HG03135 (cell line): ENCODE results near the gene RABGAP1L.
A peak's percentile ranks its signal among the peaks of the same experiment; 100 is the strongest.
"Not testable (repeated sequence)": the region's sequence is repeated elsewhere in the genome, so short reads cannot be mapped to it uniquely, and the experiment has no call there.

Experiments
- ATAC-seq: cut with Tn5 transposase; IDR thresholded peaks from one replicate; pipeline ENCODE4 v1.9.1; 2021; ENCODE audit warnings: mild to moderate bottlenecking, moderate library complexity; ENCODE audit not compliant: unreplicated experiment

RABGAP1L gene

DNA sequence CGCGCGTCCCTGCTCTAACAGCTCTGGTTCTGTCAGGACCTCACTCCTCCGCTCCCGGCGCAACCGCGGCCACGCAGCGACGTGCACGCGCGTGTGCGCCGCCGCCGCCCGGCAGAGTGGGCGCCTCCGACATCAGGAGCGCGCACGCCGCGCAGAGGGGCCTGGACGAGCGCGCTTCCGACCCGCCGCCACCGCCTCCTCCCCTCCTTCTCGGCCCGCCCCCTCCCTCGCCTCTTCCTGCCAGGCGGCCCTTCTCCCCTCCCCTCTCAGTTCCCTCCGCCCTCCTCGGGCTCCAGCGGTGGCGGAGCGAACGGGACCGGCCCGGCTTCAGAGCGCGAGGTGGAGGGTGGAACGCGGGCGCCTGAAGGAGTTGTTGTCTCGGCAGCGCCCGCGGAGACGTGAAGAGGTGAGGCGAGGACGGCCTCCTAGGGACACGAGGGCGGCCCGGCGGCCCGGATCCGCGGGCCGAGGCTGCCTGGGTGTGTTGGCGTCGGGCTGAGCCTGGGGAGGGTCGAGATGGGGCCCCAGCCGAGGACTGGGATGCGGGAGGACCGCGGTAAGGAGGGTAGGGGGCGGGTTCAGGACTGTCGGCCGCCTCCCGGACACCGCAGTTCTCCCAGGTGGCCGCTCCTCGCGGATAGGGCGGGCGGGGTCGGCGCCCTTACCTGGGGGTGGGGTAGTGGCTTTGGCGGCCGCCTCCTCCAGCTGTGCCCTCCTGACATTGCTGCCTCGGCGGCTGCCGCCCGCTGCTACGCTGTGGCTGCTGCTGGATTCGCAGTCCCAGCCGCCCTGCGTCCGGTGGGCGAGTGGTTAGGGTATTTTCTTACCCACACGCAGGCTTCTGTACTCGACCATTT, at the start of gene RABGAP1L:
Gene RABGAP1L, plus strand, starts transcription at position 269 of the 857 bp plus-strand sequence.
- peak; percentile 71 for ATAC-seq

DNA sequence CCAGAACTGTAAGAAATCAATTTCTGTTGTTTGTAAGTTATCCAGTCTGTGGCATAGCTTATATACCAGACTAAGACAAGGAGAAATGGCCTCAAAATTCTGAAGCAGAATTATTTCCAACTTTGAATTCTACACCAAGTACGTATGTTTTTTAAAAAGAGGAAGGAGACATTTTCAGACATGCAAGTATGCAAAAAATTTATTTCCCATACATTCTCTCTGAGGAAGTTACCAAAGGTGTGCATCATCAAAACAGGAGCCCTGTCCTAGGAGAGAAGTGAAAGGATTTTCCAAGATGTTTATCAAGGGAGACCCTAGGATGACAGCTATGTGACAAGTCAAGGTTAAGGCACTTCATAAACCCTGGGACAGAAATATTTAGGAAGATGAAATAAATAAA, 49.3 kb upstream of the RABGAP1L start:
- no peak for ATAC-seq

DNA sequence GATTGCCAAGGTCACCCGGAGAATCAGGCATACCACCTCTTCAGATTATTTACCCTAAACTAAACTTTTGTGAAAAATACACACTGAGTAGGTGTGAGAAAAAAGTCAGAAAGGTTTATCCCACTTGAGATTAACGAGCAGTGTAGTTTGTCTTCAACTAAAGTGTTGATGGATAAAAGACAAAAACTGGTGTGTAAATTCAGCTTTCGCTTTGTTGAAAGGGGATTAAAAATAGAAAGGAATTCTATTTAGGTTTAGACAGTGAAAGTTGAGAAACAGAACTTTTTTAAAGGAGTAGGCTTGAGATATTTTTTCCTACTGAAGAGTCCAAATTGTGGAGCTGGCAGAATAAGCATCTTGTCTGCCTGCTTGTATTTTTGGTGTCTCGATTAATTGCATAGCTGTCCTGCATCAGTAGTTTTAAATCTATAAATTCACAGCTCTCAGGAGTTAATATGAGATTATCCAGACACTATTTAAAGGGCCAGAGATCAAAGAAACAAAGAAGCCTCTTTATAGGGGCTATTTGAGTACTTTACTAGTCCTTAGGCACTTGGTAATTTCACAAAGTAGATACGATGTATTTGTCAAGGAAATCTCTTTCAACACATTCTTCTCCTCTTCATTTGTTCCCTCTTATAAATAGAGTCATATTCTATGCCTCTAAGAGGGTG, 46.7 kb upstream of the RABGAP1L start:
- no peak for ATAC-seq

DNA sequence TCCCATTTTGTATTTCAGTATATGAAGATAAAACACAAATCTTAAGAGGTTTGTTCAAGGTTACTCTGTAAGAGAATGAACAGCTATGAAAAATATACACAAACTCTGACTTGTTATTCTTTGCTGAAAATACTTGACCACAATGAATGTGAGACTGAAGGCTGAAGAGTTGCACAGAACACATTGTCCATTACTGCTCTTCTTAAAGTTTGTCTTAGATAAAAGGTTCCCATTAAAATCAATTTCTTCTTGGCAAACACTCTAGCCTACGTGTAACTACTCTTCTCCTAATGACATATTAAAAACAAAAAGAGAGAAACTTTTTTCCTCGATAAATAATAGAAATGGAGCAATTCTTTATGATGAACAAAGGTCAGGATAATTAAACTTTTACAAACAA, 45.2 kb upstream of the RABGAP1L start:
- no peak for ATAC-seq

DNA sequence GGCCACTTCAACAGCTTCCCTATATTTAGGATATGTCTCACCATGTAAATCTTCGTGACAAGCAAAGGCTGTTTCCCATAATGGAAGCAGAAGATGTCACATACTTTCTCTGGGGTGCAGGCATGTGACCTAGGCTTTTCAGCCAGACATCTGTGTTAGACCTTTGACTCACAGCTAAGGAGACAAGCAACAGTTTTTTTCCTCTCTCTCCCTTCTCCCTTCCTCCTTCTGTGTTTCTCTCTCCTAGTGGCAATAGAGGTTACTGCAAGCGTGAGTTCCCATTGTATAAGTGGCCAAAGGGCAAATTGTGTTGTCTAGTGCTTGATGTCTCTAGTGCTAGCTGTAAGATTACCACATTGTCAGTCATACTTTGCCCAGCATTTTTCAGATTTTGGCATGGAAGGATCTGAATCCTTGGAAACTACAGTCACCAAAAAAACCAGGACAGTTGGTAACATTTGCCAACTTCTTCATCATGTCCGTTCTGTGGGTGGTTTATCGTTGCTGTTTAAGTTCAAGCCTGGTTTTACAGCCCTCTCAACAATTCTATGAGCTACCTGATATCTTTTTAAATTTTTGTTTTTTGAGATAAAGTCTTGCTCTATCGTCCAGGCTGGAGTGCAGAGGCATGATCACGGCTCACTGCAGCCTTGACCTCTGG, 44.4 kb upstream of the RABGAP1L start:
- peak; percentile 62 for ATAC-seq

DNA sequence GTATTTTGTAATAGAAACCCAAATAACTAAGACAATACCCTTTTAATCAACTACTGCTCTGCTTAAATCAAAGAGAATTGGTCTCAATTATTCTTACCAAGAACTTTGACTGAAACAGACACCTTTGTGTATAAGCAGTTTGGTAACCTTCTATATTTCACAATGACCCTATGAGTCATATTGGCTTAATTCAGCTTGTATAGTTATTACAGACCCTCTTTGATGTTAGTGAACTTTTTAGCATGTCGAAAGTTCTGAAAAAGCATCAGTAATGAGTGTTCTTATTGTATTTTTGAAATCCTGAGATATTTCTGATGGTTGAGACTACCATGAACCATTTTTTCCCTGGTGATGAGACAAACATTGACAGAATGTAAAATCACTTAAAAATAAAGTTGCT, 43.3 kb upstream of the RABGAP1L start:
- ATAC-seq: no peak

DNA sequence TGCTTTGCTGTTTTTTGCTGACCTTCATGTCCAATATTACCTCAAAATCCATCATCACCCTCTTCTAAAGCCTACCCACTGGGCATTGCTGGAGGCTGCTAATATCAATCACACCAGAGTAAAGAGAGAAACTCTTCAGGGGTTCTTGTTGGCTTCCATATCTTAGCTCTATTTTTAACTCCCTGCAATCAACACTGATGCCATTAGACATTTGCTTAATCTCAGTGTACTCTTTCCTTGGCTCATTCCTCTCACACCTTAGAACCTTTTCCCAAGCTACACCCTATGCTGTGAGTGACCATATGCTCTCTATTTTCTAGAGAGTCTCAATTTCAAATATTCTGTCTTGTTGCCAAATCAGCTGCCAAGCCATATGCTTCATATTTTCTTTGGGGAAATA, 40.6 kb upstream of the RABGAP1L start:
- ATAC-seq: no peak

DNA sequence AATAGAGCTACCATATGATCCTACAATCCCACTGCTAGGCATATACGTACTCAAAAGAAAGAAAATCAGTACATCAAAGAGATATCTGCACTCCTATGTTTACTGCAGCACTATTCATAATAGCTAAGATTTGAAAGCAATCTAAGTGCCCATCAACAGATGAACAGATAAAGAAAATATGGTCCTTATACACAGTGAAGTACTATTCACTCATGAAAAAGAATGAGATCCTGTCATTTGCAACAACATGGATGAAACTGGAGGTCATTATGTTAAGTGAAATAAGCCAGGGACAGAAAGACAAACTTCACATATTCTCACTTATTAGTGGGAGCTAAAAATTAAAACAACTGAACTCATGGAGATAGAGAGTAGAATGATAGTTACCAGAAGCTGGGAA, 37.0 kb upstream of the RABGAP1L start:
- not testable (repeated sequence) for ATAC-seq

DNA sequence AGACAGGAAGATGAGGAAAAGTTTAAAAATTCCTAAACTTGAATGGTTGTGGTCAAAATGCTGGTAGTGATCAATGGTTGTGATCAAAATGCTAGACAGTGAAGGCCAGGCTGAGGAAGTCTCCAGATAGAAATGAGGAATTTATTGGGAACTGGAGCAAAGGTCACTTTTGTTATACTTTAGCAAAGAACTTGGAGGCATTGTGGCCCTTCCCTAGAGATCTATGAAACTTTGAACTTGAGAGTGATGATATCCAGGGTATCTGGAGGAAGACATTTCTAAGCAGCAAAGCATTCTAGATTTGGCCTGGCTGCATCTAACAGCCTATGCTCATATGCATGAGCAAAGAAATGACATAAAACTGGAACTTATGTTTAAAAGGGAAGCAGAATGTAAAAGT, 35.5 kb upstream of the RABGAP1L start:
- no peak for ATAC-seq

DNA sequence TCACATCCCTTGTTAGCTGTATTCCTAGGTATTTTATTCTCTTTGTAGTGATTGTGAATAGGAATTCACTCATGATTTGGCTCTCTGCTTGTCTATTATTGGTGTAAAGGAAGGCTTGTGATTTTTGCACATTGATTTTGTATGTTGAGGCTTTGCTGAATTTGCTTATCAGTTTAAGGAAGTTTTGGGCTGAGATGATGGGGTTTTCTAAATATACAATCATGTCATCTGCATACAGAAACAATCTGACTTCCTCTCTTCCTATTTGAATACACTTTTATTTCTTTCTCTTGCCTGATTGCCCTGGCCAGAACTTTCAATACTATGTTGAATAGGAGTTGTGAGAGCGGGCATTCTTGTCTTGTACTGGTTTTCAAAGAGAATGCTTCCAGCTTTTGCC, 32.1 kb upstream of the RABGAP1L start:
- ATAC-seq: not testable (repeated sequence)

DNA sequence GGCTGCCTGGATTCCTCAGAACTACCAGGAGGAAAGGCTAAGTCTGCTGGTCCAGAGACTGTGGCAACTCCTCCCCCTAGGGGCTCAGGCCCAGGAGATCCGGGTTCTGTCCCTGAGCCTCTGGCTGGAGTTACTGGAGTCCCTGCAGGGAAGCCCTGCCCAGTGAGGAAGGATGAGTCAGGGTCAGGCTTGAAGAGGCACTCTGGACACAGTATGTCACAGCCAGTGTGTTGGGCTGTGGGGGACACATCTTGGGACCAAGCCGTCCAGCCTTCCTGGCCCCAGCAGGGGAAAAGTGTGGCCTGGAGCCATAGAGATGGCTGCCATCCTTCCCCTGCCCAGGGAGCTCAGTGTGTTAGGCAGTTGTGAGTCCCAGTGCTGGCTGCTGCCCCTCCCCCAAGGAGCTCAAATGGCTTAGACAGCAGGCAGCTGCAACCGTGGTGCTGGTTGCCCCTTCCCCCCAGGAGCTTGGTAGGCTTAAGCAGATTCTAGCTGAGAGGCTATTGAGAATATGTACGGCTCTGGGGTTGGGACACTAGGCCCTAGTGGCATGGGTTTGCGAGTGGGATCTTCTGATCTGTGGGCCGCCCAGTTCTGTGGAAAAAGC, 28.2 kb upstream of the RABGAP1L start:
- ATAC-seq: no peak

DNA sequence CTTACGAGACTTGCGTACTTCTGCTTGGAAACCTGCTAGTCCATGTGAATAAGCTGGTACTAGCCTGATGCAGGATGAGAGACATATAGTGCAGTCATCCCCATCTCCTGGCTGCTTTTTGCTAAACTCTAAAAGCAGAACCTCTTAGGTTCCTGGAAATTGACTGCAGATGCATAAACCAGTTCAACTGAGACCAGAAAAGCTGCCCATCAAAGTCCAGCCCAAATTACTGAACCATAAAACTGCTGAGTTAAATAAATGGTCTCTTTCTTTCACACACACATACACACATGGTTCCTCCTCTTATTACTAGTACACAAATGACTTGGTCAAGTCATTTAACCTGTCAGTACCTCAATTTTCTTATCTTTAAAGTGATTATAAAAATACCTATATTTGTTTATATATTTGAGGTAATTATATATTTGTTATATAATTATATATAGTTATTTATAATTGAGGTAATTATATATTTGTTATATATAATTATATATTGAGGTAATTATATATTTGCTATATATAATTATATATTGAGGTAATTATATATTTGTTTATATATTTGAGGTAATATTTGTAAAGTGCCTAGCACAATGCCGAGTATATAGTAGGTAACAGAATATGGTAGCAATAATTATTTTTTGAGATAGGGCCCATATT, 25.2 kb upstream of the RABGAP1L start:
- ATAC-seq: no peak

DNA sequence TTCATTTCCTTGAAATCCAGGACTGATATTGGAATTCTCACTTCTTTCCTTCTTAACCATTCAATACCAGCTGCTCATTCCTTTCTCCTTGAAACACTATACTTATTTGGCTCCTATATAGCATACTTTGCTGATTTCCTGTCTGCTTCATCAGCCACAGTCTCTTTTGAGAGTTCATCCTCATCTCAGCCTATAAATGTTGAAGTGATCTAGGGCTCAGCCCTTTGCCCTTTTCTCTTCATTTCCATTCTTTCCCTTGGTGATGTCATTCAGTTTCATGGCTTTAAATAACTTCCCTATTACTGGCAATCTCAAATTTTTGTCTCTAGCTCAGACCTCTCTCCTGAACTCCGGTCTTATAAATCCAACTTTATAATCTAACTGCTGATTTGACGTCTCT, 24.1 kb upstream of the RABGAP1L start:
- ATAC-seq: no peak

DNA sequence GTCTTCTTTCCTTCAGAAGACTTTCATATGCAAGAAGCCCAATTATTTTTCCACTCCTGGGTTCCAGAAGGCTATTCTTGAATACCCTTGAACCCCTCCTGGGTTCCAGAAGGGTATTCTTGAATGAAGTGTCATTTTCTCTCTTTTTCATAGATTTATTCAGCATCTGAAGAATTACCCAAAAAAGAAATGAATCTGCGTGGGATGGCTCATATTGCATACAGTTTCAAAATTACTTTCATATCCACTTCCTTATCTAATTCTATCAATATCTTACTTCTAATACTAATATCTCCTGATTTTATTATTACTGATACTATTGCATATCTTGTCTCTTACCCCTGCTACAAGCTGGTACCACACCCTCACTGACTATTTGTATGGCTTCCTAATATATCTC, 22.6 kb upstream of the RABGAP1L start:
- ATAC-seq: no peak

DNA sequence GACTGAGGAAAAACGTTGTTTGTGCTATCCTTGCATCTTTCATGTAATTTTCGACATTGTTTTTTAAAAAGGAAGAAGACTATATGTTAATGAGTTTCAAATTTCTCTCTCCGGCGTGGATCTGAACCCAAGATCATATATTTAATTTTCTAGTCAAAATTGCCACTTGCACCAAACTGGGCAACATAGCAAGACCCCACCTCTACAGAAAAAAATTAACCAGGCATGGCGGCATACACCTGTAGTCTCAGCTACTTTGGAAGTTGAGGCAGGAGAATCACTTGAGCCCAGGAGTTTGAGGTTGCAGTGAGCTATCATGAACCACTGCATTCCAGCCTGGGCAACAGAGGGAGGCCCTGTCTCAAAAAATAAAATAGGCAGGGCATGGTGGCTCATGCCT, 16.5 kb upstream of the RABGAP1L start:
- no peak for ATAC-seq

DNA sequence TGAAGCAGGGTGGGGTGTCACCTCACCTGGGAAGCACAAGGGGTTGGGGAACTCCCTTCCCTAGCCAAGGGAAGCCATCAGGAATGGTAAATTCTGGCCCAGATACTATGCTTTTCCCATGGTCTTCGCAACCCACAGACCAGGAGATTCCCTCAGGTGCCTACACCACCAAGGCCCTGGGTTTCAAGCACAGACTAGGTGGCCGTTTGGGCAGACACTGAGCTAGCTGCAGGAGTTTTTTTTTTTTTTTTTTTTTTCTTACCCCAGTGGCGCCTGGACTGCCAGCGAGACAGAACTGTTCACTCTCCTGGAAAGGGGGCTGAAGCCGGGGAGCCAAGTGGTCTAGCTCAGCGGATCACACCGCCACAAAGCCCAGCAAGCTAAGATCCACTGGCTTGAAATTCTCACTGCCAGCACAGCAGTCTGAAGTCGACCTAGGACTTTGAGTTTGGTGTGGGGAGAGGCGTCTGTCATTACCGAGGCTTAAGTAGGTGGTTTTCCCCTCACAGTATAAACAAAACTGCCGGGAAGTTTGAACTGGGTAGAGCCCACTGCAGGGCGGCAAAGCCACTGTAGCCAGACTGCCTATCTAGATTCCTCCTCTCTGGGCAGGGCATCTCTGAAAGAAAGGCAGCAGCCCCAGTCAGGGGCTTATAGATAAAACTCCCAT, 15.5 kb upstream of the RABGAP1L start:
- not testable (repeated sequence) for ATAC-seq

DNA sequence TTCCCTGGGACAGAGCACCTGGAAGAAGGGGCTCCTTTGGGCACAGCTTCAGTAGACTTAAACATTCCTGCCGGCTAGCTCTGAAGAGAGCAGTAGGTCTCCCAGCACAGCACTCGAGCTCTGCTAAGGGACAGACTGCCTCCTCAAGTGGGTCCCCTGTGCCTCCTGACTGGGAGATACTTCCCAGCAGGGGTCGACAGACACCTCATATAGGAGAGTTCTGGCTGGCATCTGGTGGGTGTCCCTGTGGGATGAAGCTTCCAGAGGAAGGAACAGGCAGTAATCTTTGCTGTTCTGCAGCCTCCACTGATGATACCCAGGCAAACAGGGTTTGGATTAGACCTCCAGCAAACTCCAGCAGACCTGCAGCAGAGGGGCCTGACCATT, 14.9 kb upstream of the RABGAP1L start:
- not testable (repeated sequence) for ATAC-seq

DNA sequence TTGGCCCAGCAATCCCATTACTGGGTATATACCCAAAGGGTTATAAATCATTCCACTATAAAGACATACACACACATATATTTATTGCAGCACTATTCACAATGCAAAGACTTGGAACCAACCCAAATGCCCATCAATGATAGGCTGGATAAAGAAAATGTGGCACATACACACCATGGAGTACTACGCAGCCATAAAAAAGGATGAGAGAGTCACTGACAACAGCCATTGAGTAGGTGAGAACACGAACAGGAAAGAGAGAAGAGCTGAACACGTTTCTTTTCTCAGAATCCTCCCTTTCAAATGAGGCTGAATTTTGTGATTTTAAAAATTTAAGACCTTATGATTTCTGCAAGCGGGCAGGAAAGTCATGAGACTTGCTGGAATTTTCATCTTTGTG, 10.1 kb upstream of the RABGAP1L start:
- ATAC-seq: no peak

DNA sequence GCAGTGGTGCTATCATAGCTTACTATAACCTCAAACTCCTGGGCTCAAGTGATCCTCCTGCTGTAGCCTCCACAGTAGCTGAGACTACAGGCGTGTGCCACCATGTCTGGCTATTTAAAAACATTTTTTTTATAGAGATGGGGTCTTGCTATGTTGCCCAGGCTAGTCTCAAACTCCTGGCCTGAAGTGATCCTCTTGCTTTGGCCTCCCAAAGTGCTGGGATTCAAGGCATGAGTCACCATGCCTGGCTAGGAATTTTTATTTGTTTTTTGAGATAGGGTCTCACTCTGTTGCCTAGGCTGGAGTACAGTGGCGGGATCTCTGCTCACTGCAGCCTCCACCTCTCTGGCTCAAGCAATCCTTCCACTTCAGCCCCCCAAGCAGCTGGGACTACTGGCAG, 8.8 kb upstream of the RABGAP1L start:
- ATAC-seq: no peak

DNA sequence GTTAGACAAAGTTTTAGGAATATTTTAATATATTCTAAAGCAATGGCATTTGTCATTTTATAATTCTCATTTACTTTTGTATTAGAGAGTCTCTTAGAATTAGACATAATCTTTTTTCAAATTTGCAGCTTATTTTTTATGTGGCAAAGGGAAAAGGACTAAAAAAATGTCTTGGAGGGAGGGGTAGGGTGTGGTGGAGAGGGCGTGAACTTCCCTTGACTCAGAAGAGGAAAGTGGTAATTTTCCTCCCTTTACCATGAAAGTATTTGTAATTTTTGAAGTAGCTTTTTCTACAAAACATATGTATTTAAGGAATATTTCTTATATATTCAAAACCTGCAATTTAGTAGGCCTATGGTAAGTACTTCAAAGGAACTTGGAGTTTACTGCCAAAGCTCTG, 6.9 kb upstream of the RABGAP1L start:
- ATAC-seq: no peak
